WTC11 (cell line): ENCODE data around the gene CCR5.

ENCODE experiments used
- CTCF ChIP-seq: fragments of 200-600 bp; IDR thresholded peaks from 2 replicates; pipeline ENCODE4 v1.8.0; 2022; ENCODE audit warnings: antibody characterized with exemption
- ELF4 ChIP-seq: sonication (generic); formaldehyde crosslinking; IDR thresholded peaks from 2 replicates; pipeline ENCODE4 v1.8.1; 2022; ENCODE audit warnings: low read depth, mild to moderate bottlenecking, moderate library complexity, missing genetic modification reagents
- ZNF232 ChIP-seq: sonication (generic); formaldehyde crosslinking; IDR thresholded peaks from 2 replicates; pipeline ENCODE4 v1.8.0; 2022; ENCODE audit warnings: mild to moderate bottlenecking, missing genetic modification reagents
- ZNF281 ChIP-seq: sonication (generic); formaldehyde crosslinking; IDR thresholded peaks from 2 replicates; pipeline ENCODE4 v1.8.0; 2023; ENCODE audit warnings: mild to moderate bottlenecking, missing genetic modification reagents

- TF ChIP-seq ZNF232 (CRISPR knock-in tag) (no peak), ELF4 (CRISPR knock-in tag) (no peak), ZNF281 (CRISPR knock-in tag) (no peak), CTCF (no peak)
Observed at GRCh38 chr3:46374755-46375154, 4.0 kb downstream of the CCR5 start.
